HG03442 (cell line): ENCODE measurements around the gene PDE7B.

Experiments used
- ATAC-seq: cut with Tn5 transposase; IDR thresholded peaks from one replicate; pipeline ENCODE4 v1.9.1; 2021; ENCODE audit warnings: mild to moderate bottlenecking, moderate library complexity; ENCODE audit not compliant: unreplicated experiment

Gene PDE7B

DNA sequence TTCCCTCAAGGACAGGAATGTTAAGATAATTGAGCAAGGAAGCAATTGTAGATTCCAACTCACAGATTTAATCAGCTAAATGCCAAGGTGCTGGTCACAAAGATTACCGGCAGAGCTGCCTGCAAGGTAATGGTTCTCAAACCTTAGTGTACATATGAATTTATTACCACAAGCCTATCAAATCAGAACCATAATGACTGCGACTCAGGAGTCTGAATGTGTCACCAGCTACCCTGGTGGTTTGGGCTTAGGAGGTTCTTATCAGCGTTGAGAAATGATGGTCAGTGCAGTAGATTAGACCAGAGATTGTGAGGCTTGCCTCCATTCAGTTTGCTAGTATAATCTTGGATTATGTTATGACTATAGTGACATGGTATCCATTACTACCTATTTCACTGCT lies 319.7 kb downstream of the PDE7B start:
- no peak for ATAC-seq

DNA sequence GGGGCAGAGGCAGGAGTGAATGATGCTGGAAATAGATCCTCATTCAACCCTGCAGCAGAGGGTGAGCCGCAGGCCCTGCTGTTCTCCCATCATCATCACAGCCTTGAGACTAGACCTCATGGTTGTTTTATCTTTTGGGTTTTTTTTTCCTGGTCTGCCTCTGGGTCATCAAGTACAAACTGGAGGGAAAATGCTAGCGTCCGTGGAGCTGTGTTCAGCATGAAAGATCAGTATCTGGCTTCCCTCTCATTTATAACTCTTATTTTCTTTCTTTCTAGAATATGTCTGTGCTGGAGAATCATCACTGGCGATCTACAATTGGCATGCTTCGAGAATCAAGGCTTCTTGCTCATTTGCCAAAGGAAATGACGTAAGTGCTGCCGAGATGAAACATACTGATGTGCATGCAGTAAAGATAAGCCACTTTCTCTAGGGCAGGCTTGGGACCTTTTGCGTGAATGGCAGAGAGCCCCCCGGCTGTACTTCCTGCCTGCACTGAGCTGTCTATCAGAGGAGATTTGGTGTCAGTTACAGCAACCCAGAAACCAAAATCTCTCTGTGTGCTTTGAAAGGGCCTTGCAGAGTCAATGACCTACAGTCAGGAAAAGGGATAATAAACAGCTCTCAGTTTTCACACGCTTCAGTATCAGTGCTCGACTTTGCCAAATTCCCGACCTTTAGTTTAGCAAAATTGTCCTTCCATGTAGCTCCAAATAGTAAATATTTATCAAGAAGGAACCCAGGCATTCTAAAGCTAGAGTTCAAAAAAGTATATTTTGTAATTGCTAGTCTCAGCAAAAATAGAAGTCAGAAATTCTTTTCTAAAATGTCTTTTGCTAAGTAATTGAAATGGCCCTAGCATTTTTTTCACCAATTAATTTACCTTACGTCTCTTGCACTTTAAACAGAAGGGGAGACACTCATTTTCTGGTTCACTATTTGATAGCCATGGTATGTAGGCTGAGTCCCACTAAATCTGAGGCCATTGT lies 322.3 kb downstream of the PDE7B start:
- ATAC-seq: no peak

DNA sequence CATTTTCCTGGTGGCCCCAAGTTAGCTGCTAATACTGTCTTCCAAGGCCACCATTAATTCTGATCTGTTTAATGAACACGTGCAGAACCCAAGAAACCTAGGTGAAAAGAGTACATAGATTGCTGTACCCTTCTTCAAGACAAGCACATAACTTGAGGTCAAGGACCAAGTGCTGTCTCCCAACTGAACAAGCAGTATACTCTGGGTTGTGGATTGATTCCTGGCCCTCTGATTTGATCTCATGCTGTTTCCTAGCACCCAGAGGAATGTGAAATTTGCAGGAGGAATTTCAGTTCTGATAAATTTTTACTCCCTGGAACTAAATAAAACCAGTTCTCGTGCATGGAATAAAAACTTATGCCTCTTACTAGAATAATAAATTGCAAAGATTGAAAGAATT lies 323.0 kb downstream of the PDE7B start:
- ATAC-seq: no peak

DNA sequence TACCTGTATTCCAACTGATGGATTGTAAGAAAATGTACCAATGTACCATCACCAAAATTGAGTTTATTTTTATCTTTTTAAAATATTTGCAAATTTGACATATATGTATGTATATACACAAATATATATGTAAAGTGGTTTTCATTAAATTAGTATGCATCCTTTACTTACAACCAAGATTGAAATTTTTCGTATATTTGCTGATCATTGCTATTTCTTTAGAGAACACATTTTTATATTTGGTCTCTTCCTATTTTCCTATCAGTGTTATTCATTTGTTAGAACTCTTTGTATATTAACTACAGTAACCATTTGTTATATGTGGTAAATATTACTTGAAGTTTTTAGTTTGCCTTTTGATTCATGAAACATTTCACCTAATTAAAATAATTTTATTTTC lies 324.4 kb downstream of the PDE7B start:
- ATAC-seq: no peak

DNA sequence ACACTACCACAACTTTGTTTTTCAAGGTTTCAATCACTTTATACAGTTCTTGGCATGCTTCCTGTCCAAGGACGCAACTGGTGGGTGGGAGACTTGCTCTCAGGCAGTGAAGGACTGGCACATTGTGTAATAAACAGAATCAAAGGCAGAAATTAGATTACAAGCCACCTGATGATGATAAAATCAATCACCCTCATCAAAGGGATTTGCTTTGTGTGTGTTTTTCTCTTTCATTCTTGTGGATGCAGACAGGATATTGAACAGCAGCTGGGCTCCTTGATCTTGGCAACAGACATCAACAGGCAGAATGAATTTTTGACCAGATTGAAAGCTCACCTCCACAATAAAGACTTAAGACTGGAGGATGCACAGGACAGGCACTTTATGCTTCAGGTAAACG lies 327.2 kb downstream of the PDE7B start:
- ATAC-seq: no peak

DNA sequence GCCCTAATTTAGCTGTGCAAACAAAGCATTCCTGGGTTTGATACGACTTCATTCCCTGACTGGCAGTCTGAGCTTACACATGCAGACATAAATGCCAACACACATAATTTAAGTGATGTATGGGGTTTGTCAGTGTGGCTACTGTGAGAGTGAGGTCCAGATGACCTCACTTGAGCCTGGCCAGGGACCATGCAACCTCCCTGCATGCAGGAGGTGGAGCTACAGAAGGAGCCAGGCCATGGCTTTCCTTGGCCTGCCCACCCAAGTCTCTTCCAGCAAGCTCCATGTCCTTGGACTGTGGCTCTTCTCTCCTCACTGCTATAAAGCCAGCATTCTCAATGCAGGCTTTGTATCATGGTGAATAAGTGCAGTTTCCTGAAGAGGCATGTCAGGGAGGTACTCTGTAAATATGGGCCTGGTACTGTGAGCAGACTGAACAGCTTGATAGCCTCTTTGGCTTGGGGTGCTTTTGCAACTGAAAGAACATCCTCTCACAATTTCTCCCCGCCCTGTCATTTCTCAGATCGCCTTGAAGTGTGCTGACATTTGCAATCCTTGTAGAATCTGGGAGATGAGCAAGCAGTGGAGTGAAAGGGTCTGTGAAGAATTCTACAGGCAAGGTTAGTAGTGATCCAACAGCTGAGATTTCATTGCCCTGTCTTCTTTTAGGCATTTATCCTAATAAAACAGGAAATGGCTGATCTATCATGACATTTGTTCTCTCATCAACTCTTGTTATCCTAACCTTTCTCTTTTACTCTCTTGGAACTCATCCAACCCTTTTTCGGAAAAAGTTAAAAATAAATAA lies 329.4 kb downstream of the PDE7B start:
- no peak for ATAC-seq

DNA sequence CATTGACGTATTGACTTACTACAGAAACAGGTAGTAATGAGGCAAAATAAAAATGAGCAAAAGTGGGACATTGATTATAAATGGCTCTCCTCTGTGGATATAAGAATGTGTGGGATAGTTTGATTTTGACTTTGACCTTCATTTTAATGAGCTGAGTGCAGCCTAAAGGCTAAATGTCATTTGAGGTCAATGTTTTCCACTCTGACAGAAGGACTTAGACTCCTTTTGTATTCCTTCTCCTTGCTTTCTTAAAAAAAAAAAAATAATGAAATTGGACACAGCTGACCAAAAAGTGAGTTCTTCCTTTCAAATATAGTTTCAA lies 330.0 kb downstream of the PDE7B start:
- no peak for ATAC-seq

DNA sequence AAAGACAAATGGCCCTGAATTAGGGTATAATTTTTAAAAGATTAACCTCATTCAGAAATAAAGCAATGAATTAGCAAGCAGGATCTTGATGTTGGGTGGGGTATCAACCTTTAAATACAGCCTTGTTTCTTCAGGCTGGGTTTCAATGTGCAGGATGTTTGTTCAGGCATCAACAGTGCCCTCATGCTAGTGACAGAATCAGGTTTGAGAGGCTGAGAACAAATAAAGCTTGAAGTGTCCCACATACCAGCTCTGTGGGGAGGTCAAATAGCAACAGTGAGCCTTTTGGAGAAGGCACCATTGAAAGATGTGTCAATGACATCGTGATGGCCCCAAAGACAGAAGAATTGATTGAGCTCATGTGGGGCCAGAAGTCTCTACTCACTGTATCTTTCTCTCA lies 330.4 kb downstream of the PDE7B start:
- no peak for ATAC-seq

DNA sequence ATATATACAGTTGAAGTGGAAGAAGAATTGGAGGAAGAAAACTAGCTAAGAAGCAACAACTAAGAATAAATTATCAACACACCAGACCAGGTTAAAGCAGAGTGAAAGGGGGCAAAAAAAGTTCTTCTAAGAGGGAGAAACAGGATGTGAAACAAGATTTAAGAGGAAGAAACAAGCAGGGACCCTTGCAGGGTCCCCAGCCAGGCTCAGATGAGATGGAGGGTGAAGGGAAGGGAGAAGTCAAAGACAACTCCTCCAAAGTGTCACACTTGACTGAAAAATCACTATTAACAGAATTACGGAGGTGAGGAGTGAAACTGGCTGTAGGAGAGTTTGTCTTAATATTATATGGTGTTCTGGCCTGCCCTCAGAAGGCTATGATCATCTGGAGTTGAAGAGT lies 333.2 kb downstream of the PDE7B start:
- ATAC-seq: no peak

DNA sequence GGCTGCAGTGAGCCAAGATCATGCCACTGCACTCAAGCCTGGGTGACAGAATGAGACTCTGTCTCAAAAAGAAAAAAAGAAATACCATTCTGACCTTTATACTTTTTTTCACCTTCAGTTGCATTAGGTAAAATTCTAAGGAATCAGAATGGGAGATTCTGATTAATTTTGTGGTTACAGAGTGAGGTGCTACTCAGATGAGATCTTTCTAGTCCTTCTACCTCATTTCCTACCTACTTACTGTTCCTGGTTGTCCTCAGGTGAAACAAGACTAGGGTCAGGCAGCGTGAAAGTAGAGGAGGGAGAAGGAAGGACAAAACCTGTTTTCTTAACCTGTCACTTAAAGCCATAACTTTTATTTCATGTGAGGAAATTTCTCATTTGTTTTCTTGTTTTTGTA lies 334.9 kb downstream of the PDE7B start:
- ATAC-seq: no peak

DNA sequence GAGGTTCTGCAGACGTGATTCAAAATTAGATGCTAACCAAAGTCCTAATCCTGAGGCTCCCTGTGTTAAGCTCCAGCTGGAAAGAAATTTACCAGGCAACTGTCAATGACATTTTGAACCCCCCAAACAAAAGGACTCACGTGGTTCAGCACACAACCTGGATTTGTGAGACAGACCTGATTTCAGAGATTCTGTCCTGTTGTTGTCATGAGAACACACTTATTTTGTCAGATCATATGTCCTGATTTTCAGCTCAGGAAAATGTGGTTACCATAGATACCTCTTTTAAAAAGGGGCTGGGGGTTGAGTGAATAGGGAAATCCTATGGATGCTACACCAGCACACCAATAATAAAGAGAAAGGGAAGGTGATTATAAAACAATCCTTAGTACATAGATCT lies 337.0 kb downstream of the PDE7B start:
- ATAC-seq: no peak

DNA sequence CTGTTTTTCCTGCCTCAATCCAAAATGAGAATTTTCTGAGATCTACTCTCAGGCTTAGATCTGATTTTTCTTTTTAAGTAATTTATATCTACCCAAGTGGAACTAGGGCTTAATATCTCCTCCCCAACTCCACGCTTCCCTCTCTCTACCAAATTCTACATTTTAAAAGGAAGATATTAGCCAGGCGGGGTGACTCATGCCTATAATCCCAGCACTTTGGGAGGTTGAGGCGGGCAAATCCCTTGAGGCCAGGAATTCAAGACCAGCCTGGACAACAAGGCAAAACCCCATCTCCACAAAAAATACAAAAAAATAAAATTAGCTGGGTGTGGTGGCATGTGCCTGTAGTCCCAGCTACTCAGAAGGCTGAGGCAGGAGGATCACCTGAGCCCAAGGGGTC lies 337.6 kb downstream of the PDE7B start:
- no peak for ATAC-seq

DNA sequence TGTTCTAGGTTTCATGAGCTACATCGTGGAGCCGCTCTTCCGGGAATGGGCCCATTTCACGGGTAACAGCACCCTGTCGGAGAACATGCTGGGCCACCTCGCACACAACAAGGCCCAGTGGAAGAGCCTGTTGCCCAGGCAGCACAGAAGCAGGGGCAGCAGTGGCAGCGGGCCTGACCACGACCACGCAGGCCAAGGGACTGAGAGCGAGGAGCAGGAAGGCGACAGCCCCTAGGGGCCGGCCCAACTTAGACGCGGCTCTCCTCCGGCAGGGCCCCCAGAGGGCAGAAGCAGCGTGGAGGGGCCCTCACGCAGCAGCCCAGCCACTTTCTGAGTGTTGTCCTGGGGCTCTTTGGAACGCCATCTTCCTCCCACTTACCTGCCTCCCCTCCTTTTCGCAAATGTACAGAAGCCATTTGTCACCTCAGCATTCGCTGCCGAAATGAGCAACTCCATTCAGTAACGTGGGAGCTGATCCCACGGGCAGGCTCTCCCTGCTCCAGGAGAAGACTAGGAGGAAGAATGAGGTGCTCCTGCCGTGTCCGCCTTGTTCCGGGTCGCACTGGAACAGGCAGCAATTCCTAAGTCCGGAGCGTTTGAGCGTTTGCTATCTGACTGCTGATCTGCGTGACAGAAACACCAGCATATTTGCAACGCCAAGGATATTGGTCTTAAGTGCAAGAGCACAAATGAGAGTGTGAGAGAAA lies 340.3 kb downstream of the PDE7B start:
- no peak for ATAC-seq

DNA sequence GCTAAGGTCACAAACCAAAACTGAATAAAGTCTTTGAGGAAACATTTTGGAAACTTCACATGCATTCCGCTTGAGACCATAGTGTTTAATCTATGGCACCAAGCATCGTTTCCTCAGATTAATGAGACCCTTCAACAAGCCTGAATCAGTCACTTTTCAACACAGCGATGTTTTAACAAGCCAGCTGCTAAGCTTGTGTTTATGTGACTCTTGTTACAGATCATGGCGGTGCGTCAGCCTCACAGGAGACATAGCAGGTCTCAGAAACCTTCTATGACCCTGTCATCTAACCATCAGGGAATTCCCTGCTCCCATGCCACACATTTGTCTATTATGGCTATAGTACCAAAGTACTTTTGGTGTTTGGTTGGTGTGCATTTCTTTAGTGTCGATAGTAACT lies 341.4 kb downstream of the PDE7B start:
- ATAC-seq: no peak

DNA sequence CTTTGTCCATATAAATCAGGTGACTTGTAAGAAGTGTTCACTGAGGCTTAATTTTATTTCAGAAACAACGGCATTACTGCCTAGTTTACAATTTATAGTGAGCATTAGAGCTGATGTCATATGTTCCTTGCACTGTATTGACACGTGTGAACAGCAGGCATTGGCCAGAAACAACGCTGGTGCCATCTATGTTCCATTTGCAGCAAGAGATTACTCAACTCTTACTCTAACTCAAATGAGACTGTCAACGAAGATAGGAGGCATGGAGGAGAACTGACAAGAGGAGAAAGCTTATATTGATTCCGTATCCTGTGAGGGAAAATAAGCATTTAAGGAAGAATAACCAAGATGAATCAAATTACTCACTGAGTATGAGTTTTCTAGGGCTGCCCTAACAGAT lies 350.2 kb downstream of the PDE7B start:
- ATAC-seq: no peak

DNA sequence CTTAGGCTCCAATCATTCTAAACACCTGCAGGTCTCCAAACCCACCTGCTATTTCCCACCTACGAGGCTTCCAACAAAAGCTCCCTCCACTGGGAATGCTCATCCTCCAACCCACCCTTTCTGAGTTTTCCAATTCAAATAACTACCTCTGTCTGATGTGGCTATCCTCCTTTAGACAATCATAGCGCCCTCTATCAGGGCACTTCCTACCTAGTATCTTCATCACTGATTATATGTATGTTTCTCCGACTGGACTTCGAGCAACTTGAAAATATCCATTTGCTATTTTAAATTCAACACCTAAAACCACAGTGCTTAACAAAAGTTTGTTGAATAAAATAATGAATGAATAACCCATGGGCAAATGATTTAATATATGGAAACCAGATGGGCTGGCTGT lies 357.3 kb downstream of the PDE7B start:
- ATAC-seq: no peak

DNA sequence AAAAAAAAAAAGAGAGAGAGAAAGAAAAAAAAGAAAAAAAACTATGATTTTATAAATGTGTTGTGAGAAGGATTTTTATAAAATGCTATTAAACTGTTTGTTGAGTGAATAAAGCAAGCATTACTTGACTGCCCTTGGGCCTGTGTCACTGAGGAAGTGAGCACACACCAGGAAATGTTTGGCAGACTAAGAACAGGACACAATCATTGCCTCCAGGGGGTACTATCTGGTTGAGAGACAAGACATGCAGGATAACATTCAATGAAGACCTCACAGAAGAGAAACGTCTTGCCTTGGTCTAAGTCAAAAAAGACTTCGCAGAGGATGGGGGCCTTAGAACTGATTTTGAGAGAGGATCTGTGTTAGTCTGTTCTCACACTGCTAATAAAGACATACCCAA lies 358.0 kb downstream of the PDE7B start:
- no peak for ATAC-seq

DNA sequence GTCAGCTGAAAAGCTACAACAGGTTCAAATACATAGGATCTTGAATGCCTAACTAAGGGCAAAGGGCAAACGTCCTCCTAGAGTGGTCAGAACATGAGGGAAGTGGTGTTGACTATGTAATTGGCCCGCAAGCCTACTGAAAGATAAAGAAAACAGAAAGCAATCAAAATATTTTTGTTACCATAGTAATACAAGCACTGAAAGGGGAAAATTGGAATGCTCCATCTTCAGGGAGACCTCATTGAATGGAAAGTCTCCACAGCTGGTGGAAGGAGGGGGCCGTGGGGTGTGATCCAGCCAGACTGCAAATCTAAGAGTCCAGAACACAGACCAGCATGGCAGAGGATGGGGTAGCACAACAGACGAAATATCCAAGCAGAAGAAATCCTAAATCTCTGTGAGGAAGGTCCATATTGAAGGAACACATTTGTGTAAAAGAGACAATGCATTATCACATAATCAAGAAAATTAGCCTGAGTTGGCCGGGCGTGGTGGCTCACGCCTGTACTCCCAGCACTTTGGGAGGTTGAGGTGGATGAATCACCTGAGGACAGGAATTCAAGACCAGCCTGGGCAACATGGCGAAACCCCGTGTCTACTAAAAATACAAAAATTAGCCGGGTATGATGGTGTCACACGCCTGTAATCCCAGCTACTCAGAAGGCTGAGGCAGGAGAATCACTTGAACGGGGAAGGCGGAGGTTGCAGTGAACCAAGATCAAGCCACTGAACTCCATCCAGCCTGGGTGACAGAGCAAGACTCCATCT lies 359.1 kb downstream of the PDE7B start:
- no peak for ATAC-seq

DNA sequence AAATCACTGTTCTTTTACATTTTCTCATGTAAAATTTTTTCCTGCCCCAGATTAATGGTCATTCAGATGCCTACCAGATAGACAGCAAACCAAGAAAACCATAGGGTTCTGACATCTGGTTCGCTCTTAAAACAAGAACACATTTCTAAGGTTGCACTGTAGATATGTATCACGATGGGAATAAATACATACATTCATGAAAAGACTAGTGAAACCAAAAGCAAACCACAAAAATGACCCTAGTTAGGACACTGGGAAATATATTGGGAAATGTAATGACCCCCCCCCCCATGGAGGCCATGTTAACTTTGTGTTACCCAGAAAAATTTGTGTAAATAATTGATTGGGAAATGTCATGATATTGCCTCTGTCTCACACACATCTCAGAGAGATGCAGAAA lies 361.1 kb downstream of the PDE7B start:
- ATAC-seq: no peak

DNA sequence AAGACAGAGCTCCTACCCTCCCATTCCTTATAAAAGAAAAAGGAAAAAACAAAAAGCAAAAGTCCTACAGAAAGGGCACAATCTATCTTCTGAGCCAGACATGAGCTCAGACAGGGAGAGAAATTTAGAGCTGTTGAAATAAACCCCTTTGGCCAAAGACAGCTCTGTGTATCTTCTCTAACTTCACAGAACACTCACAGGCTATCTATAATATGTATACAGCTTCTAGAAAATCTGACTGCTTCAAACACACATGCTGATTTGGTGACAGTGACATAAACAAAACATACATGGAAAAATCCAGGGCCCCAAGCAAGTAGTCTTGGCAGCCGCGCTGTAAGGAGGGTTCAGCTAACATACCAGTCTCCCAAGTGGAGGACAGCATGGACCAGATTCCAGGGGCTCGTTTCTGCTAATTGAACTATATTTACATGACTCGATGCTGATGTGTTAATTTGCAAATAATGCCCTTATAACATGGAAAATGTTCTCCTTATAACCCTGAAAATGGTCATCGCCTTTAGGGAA lies 361.6 kb downstream of the PDE7B start:
- ATAC-seq: no peak

DNA sequence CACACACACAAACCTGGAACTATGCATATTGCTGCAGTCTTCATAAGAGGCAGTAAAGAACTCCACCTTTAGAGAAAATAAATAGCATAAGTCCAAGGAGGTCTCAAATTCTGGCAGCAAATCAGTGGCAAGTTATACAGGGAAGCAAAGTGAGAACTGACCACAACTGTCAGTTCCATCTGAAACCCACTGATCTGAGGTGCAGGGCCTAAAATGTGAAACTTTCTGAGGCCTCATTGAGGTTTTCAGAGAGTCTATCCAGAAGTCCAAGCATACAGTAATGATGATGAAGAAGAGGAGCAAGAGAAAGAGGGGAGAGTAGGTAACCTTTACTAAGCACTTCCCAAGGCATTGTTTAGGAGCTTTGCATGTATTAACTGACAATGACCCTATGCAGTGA lies 362.4 kb downstream of the PDE7B start:
- ATAC-seq: no peak
